Measurements from ENCODE around the gene ATP6V0A1. TPM values are rescaled to one million over a fixed set of nuclear protein-coding genes. Genes with fewer than 3 reads are reported as not detected.

Gene ATP6V0A1
- total RNA-seq, 1 donor from 2014 or later, result 69.4 TPM

- Mint-ChIP-seq H3K36me3 (no peaks in the 10 kb centered on the region), H3K27me3 (peaks cover 56% of the 10 kb centered on the region), H3K4me1 (ENCODE audit: unreplicated experiment) (peaks cover 16% of the 10 kb centered on the region), H3K9me3 (no peaks in the 10 kb centered on the region), H3K4me3 (peak overlapping the region; percentile 96), H3K27ac (peak overlapping the region; percentile 79)
- TF ChIP-seq CTCF (conservative IDR thresholded peaks at IDR 0.05), result no peak
- no peak for DNase-seq (ENCODE audit: extremely low spot score, unreplicated experiment)
Measured at GRCh38 chr17:42422412-42422957, 36.2 kb upstream of the ATP6V0A1 start.

DNA sequence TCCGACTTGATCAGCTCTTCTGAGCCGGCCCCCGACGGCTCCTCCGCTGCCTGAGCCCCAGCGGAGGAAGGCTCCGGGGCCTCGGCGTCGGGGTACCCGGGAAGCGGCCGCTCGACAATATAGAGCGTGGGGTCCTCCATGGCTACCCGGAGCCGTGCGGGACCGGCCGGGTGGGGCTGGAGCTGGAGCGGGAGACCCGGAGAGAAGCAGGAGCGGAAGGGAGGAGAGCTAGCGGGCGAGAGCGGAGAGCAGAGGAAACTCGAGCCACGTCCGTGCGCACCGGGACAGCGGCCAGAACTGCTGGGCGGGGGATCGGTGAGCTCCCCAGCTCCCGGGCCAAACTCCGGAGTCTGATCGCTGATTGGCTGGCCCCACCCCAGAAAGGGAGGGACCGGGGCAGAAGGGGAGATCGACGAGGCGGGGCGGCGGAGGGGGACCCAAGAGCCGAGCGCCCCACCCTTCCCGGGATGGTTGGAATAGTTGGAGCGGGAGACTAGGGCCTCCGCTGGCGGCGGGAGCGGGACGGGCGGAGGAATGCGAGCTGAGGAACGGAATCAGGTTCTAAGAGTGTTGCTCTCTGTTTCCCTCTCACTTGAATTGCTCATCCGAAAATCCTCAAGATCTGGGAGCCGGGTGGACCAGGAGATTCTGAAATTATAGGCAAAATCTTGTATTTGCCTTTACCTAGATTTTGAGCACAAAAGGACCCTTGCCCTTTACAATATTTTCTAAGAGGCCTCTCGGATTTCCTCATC is 35.5 kb upstream of the ATP6V0A1 start, which contains the start of gene CAVIN1:
TSS of gene CAVIN1 (minus strand) at position 299 of the 755 bp plus-strand sequence. CDS start at position 140, 159 bp downstream.
- H3K36me3 Mint-ChIP-seq, result no peaks in the 10 kb centered on the region
- peaks cover 57% of the 10 kb centered on the region for H3K27me3 Mint-ChIP-seq
- H3K4me1 Mint-ChIP-seq (ENCODE audit: unreplicated experiment), result peaks cover 16% of the 10 kb centered on the region
- H3K4me3 Mint-ChIP-seq, result peak within 1 kb of the TSS; percentile 96
- H3K9me3 Mint-ChIP-seq, result no peaks in the 10 kb centered on the region
- peak; percentile 83 for DNase-seq (ENCODE audit: extremely low spot score, unreplicated experiment)
- no peak for TF ChIP-seq CTCF (conservative IDR thresholded peaks at IDR 0.05)
- peak within 1 kb of the TSS; percentile 79 for H3K27ac Mint-ChIP-seq

DNA sequence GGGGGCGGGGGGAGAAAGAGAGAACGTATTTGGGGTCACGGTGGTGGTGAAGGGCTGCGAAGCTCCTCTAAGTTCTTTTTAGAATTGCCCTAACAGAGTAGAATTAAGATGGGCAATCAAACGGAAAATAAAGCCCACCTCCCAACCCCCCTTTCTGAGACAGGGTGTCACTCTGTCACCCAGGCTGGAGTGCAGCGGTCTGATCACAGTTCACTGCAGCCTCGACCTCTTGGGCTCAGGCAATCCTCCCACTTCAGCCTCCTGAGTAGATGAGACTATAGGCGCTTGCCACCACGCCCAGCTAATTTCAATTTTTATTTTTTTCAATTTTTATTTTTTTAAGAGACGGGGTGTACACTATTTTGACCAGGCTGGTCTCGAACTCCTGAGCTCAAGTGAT is 34.9 kb upstream of the ATP6V0A1 start:
- TF ChIP-seq CTCF (conservative IDR thresholded peaks at IDR 0.05), result no peak
- peaks cover 59% of the 10 kb centered on the region for H3K27me3 Mint-ChIP-seq

DNA sequence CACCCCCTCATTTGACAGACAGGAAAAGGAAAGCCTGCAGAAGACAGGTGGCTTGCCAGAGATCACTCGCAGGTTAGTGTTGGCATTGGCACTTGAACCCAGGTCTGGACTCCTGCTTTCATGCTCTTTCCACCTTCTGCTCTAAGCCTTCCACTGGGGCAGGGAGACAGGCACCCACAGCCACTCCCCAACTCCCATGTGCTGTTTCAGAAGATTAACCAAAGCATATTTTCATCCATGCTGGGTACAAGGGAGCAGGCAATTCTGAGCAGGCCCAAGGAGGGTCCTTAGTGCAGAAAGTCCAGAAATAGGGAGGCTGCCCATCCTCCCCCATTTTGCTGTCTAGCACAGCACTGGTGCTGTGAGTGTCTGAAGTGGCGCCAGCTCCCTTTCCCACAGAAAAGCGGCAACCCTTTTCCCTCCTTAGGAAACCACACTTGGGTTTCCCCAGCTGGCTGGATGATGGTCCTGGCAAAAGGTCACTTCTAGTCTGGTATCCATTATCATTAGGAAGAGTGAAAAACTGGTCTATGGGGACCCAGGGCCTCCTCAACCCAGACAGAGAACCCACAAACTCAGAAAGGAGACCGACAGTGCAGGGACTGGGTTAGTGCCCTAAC is 33.6 kb upstream of the ATP6V0A1 start:
- H3K9me3 Mint-ChIP-seq, result no peaks in the 10 kb centered on the region
- peak overlapping the region; percentile 60 for H3K4me3 Mint-ChIP-seq
- peak overlapping the region; percentile 46 for H3K27ac Mint-ChIP-seq

More for the DNA sequence above, 34.9 kb upstream of the ATP6V0A1 start:
- H3K36me3 Mint-ChIP-seq, result no peaks in the 10 kb centered on the region
- H3K4me3 Mint-ChIP-seq, result peak overlapping the region; percentile 96
- no peaks in the 10 kb centered on the region for H3K9me3 Mint-ChIP-seq
- H3K27ac Mint-ChIP-seq, result no peak overlapping the region
- no peak for DNase-seq (ENCODE audit: extremely low spot score, unreplicated experiment)
- peaks cover 23% of the 10 kb centered on the region for H3K4me1 Mint-ChIP-seq (ENCODE audit: unreplicated experiment)

More for the DNA sequence above, 33.6 kb upstream of the ATP6V0A1 start:
- no peak for DNase-seq (ENCODE audit: extremely low spot score, unreplicated experiment)
- Mint-ChIP-seq H3K4me1 (ENCODE audit: unreplicated experiment) (peaks cover 23% of the 10 kb centered on the region), H3K27me3 (peaks cover 50% of the 10 kb centered on the region), H3K36me3 (no peaks in the 10 kb centered on the region)
- no peak for TF ChIP-seq CTCF (conservative IDR thresholded peaks at IDR 0.05)
